Endothelial cell of umbilical vein (primary cell): ENCODE measurements around the gene TTLL11. TPM values are rescaled to one million over a fixed set of nuclear protein-coding genes. Genes with fewer than 3 reads are reported as not detected.

Experiments
- BruUV-seq: library from RNA; stranded (reverse); fragments of 400-500 nt; replicated peaks from 2 replicates; lab custom pipeline; 2021; lab: Mats Ljungman, UMichigan
- CTCF ChIA-PET: fragments of 300-600, 350-600 bp; sonication (Branson Sonifier 250); formaldehyde crosslinking; loops from one replicate; lab custom pipeline; 2021; ENCODE audit warnings: antibody characterized with exemption, inconsistent platforms; lab: Charles Lee
- POLR2A ChIA-PET: fragments of 300-600, 350-600 bp; sonication (Branson Sonifier 250); formaldehyde crosslinking; loops from one replicate; lab custom pipeline; 2021; ENCODE audit warnings: antibody characterized with exemption, inconsistent platforms; lab: Charles Lee
- DNase-seq: peaks from one replicate; pipeline ENCODE4 v3.0.0-alpha.2; 2011; ENCODE audit warnings: low read depth, low spot score
- FAIRE-seq: peaks from 2 replicates; lab custom pipeline; 2011; peaks lifted over from hg19 to GRCh38; lab: Jason Lieb, UNC
- H2AFZ ChIP-seq: 2 replicates; pipeline ENCODE4 v1.6.0; 2012; ENCODE audit warnings: low read depth, low read length, control low read depth, inconsistent platforms
- H3K27ac ChIP-seq: 2 replicates; pipeline ENCODE4 v1.5.1; 2011; ENCODE audit warnings: low read depth, mild to moderate bottlenecking, control low read depth, low read length, moderate library complexity; ENCODE audit not compliant: insufficient read depth
- H3K27me3 ChIP-seq, 2 experiments: 2 replicates each; pipeline versions ENCODE4 v1.6.0 to v1.6.1; 2011; ENCODE audit warnings: low read length in 2 of 2, mixed read lengths in 1 of 2; ENCODE audit not compliant: control insufficient read depth in 2 of 2, insufficient read depth in 2 of 2
- H3K36me3 ChIP-seq, 2 experiments: 2 replicates in 1 of 2; 3 replicates in 1 of 2; pipeline ENCODE4 v1.5.1; 2011; ENCODE audit warnings: low read length in 2 of 2, mild to moderate bottlenecking in 1 of 2, moderate library complexity in 1 of 2; ENCODE audit not compliant: control insufficient read depth in 2 of 2, insufficient read depth in 2 of 2; ENCODE audit errors: extremely low read depth in 1 of 2
- H3K4me1 ChIP-seq: 3 replicates; pipeline ENCODE4 v1.5.1; 2011; ENCODE audit warnings: mild to moderate bottlenecking, low read length; ENCODE audit not compliant: control insufficient read depth, insufficient read depth; ENCODE audit errors: extremely low read depth
- H3K4me2 ChIP-seq: 2 replicates; pipeline ENCODE4 v1.6.1; 2011; ENCODE audit warnings: low read length, control low read depth, mixed read lengths; ENCODE audit not compliant: insufficient read depth
- H3K4me3 ChIP-seq, 3 experiments: fragments of 200-600 bp in 1 of 3; sonication (generic), shearing (Covaris generic) in 1 of 3; replicated peaks in 1 of 3; 2 replicates each; pipeline ENCODE4 v1.5.1; 2011 to 2016; ENCODE audit warnings: control low read depth in 3 of 3, low read length in 3 of 3, mild to moderate bottlenecking in 2 of 3, inconsistent platforms in 1 of 3, low read depth in 1 of 3, moderate library complexity in 1 of 3; ENCODE audit not compliant: insufficient read depth in 1 of 3
- H3K79me2 ChIP-seq: 2 replicates; pipeline ENCODE4 v1.6.0; 2012; ENCODE audit warnings: low read length, inconsistent platforms; ENCODE audit not compliant: control insufficient read depth, insufficient read depth
- H3K9ac ChIP-seq: replicated peaks from 2 replicates; pipeline ENCODE3; 2011; ENCODE audit warnings: low read length, control low read depth; ENCODE audit not compliant: insufficient read depth; ENCODE audit errors: extremely low read depth
- H3K9me1 ChIP-seq: replicated peaks from 3 replicates; pipeline ENCODE4 v1.6.0; 2011; ENCODE audit warnings: mild to moderate bottlenecking, low read length; ENCODE audit not compliant: control insufficient read depth, insufficient read depth; ENCODE audit errors: extremely low read depth
- H3K9me3 ChIP-seq: replicated peaks from 2 replicates; pipeline ENCODE4 v1.5.1; 2012; ENCODE audit warnings: low read length, inconsistent platforms; ENCODE audit not compliant: control insufficient read depth, insufficient read depth
- H4K20me1 ChIP-seq: replicated peaks from 2 replicates; pipeline ENCODE3; 2011; ENCODE audit warnings: mild to moderate bottlenecking, low read length; ENCODE audit not compliant: control insufficient read depth, insufficient read depth; ENCODE audit errors: extremely low read depth
- CTCF ChIP-seq, 2 donors: IDR thresholded peaks; 1 replicate in 1 of 2; 2 replicates in 1 of 2; pipeline ENCODE4 v1.5.1; 2011; ENCODE audit warnings: low read length in 2 of 2, mild to moderate bottlenecking in 2 of 2, moderate library complexity in 2 of 2, control low read depth in 1 of 2, inconsistent platforms in 1 of 2, low read depth in 1 of 2; ENCODE audit not compliant: insufficient read depth in 1 of 2; ENCODE audit errors: extremely low read depth in 1 of 2
- EZH2 ChIP-seq: IDR thresholded peaks from 2 replicates; pipeline ENCODE4 v1.6.1; 2012; ENCODE audit warnings: borderline replicate concordance, low read depth, mild to moderate bottlenecking, moderate library complexity, low read length, inconsistent platforms; ENCODE audit not compliant: severe bottlenecking
- FOS ChIP-seq: IDR thresholded peaks from 2 replicates; pipeline ENCODE4 v1.6.1; 2011; ENCODE audit warnings: mild to moderate bottlenecking, low read length, moderate library complexity, borderline replicate concordance; ENCODE audit not compliant: insufficient read depth
- GATA2 ChIP-seq: IDR thresholded peaks from 2 replicates; pipeline ENCODE4 v1.7.0; 2011; ENCODE audit warnings: low read depth, mild to moderate bottlenecking, moderate library complexity, mixed read lengths, low read length; ENCODE audit not compliant: insufficient read length, insufficient read depth
- JUN ChIP-seq: IDR thresholded peaks from 2 replicates; pipeline ENCODE4 v1.6.1; 2011; ENCODE audit warnings: borderline replicate concordance, low read depth; ENCODE audit not compliant: insufficient read length, insufficient read depth
- MYC ChIP-seq: IDR thresholded peaks from one replicate; pipeline ENCODE4 v1.6.1; 2011; ENCODE audit warnings: mild to moderate bottlenecking, low read depth, low read length
- POLR2A ChIP-seq: IDR thresholded peaks from 2 replicates; pipeline ENCODE4 v1.6.1; 2012; ENCODE audit warnings: low read depth, mild to moderate bottlenecking, control low read depth, low read length
- POLR2AphosphoS5 ChIP-seq: IDR thresholded peaks from 2 replicates; pipeline ENCODE4 v1.6.1; 2012; ENCODE audit warnings: low read depth, mild to moderate bottlenecking, control low read depth, low read length, moderate library complexity; ENCODE audit not compliant: insufficient read depth
- dilution Hi-C: fragments of 300-500 bp; cut with MboI; formaldehyde crosslinking; loops from one replicate; pipeline ENCODE4 v1.15.0; 2019; ENCODE audit warnings: low sequenced_read_pairs; ENCODE audit not compliant: extremely low pct_ligation_motif_present
- intact Hi-C: fragments of 100-400 bp; cut with micrococcal nuclease; formaldehyde crosslinking; loops from one replicate; pipeline ENCODE4 v1.10.0; 2022
- polyA plus RNA-seq, 4 experiments: library from polyadenylated mRNA; depleted of rRNA in 3 of 4; stranded (reverse) in 3 of 4; unstranded in 1 of 4; fragments of >200 nt; gene quantifications; 2 replicates each; pipeline versions ENCODE4 v1.2.1 to v1.2.3, GENCODE V29; 2011 to 2012; ENCODE audit warnings: missing spikeins in 1 of 4
- total RNA-seq: library from RNA; stranded (reverse); gene quantifications from 2 replicates; pipeline ENCODE4 v1.2.3, GENCODE V29; 2021
- TF ChIP-seq, protein P1 (sequence below): IDR thresholded peaks from 2 replicates; pipeline ENCODE4 v1.6.1; 2011; ENCODE audit not compliant: insufficient read depth, insufficient read length

TTLL11 gene
- total and polyA plus RNA-seq, 2 donors (not counting 3 experiments of a cell fraction or from before 2014, with no cell fraction given): 4.9 to 5.1 TPM

GRCh38 chr9:121812159-121812735 lies 280.9 kb downstream of the TTLL11 start:
- Histone ChIP-seq H3K9ac (no peak overlapping the region), H3K79me2 (no peaks in the 10 kb centered on the region), H3K27ac (no peak overlapping the region), H3K4me3 (no peak overlapping the region), H3K27me3 (no peaks in the 10 kb centered on the region), H3K4me1 (no peaks in the 10 kb centered on the region), H4K20me1 (no peaks in the 10 kb centered on the region), H3K9me3 (no peaks in the 10 kb centered on the region), H3K36me3 (no peaks in the 10 kb centered on the region), H3K4me2 (no peak overlapping the region), H3K9me1 (no peaks in the 10 kb centered on the region), H2AFZ (no peak overlapping the region)
- DNase-seq (no peak), FAIRE-seq (no peak)
- ChIA-PET CTCF (no interaction called here), POLR2A (no interaction called here)
- dilution Hi-C loops (no loop called here), intact Hi-C loops (no loop called here)
- no TSS peak for BruUV-seq
- TF ChIP-seq, protein P1, sequence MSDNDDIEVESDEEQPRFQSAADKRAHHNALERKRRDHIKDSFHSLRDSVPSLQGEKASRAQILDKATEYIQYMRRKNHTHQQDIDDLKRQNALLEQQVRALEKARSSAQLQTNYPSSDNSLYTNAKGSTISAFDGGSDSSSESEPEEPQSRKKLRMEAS: no peak
- TF ChIP-seq JUN: no peak
- no peak for TF ChIP-seq GATA2
- TF ChIP-seq MYC: no peak
- no peak for TF ChIP-seq EZH2
- TF ChIP-seq FOS: no peak
- no peak for TF ChIP-seq POLR2A
- TF ChIP-seq POLR2AphosphoS5: no peak
- TF ChIP-seq CTCF (IDR thresholded peaks at IDR 0.05; ENCODE audit: extremely low read depth in 1 of 2, insufficient read depth in 1 of 2, low read depth in 1 of 2, low read length in 2 of 2): no peak
